ENCODE measurements around the gene SYNGR2. TPM values are rescaled to one million over a fixed set of nuclear protein-coding genes. Genes with fewer than 3 reads are reported as not detected.
A peak's percentile ranks its signal among the peaks of the same experiment; 100 is the strongest.

The SYNGR2 gene
- total and polyA plus RNA-seq, 2 of the 8 experiments (the other 6 are each of a cell fraction or from before 2014, with no cell fraction given) = 50.0 to 139 TPM

- ChIA-PET CTCF (ENCODE audit: partially characterized antibody) (interaction anchor here (0.8 to 11.4 kb wide), 14 partner anchors 10 to 124 kb away, joined by 3 to 122 read pairs (median 4); partner anchors contain the start of genes AFMID and TK1), POLR2A (ENCODE audit: partially characterized antibody) (interaction anchor here (0.7 to 2.8 kb wide), 12 partner anchors 10 to 169 kb away, joined by 3 to 16 read pairs (median 5); partner anchors contain the start of genes AFMID, TK1 and TNRC6C)
- Histone ChIP-seq H3K9ac (replicated peaks in 1 of 4; ENCODE audit: extremely low read depth in 1 of 4, low read depth in 3 of 4, low read length in 3 of 4) (no peak overlapping the region), H2BK120ac (replicated peaks; ENCODE audit: low read depth, low read length) (no peak overlapping the region), H2BK5ac (ENCODE audit: low read depth, low read length) (peak overlapping the region; percentile 55; the same call in 1 of the 2 replicates), H3K4ac (replicated peaks; ENCODE audit: insufficient read length, low read depth, low read length) (peak overlapping the region; percentile 32), H3K79me2 (ENCODE audit: control insufficient read depth in 1 of 2, insufficient read depth in 2 of 2, low read length in 2 of 2) (no peaks in the 10 kb centered on the region), H2BK20ac (ENCODE audit: low read length) (no peak overlapping the region), H4K20me1 (replicated peaks in 1 of 2; ENCODE audit: control insufficient read depth in 1 of 2, insufficient read depth in 2 of 2, low read length in 2 of 2) (peaks cover 2 to 18% of the 10 kb centered on the region in 2 experiments), H3K9me3 (ENCODE audit: insufficient read depth in 2 of 2, low read depth in 1 of 2, low read length in 1 of 2) (no peaks in the 10 kb centered on the region), H4K8ac (ENCODE audit: extremely low read depth, insufficient read depth, low read length) (no peak overlapping the region), H3K18ac (ENCODE audit: extremely low read depth, low read length) (no peak overlapping the region; the same call in 1 of the 2 replicates), H3K14ac (ENCODE audit: insufficient read length) (no peak overlapping the region), H2AFZ (ENCODE audit: low read length) (no peak overlapping the region), H3K4me3 (ENCODE audit: extremely low read depth in 1 of 4, insufficient read depth in 2 of 4, low read depth in 3 of 4, low read length in 4 of 4) (peak overlapping the region in 2 of 4 experiments; percentile 76 to 94; a peak in 2 of 8 replicates), H2BK12ac (ENCODE audit: low read depth, low read length) (0 out of 2 replicates have a peak overlapping the region, but pooled peaks have one; percentile 39), H2BK15ac (ENCODE audit: low read length) (no peak overlapping the region; the same call in 1 of the 2 replicates), H3K79me1 (ENCODE audit: low read depth, low read length) (peaks cover 3% of the 10 kb centered on the region), H3K36me3 (ENCODE audit: control insufficient read depth in 2 of 4, insufficient read depth in 4 of 4, low read length in 3 of 4) (peaks cover 2 to 27% (median 12%) of the 10 kb centered on the region in 4 experiments; a peak in 5 of 8 replicates), H3K56ac (replicated peaks; ENCODE audit: insufficient read length, low read depth, low read length) (no peak overlapping the region), H3K4me2 (ENCODE audit: insufficient read depth in 1 of 2, low read depth in 2 of 2, low read length in 2 of 2) (peak overlapping the region; percentile 56 to 90), H4K91ac (replicated peaks; ENCODE audit: insufficient read length, low read length) (peak overlapping the region; percentile 22), H2AK5ac (ENCODE audit: low read depth, low read length) (peak overlapping the region; percentile 56; the same call in 1 of the 2 replicates), H4K5ac (ENCODE audit: insufficient read length, low read depth, low read length) (no peak overlapping the region), H3K4me1 (replicated peaks in 1 of 4; ENCODE audit: control insufficient read depth in 3 of 4, insufficient read depth in 4 of 4, low read length in 3 of 4) (peaks cover 0 to 27% (median 17%) of the 10 kb centered on the region in 4 experiments; a peak in 6 of 7 replicates), H3K27ac (ENCODE audit: low read depth, low read length) (no peak overlapping the region), H3K23ac (ENCODE audit: insufficient read length) (no peak overlapping the region), H3K23me2 (ENCODE audit: low read depth, low read length) (peaks cover 14% of the 10 kb centered on the region), H3K27me3 (replicated peaks in 1 of 4; ENCODE audit: control insufficient read depth in 3 of 4, extremely low read depth in 1 of 4, insufficient read depth in 3 of 4, low read length in 3 of 4) (peaks cover 0 to 9% (median 7%) of the 10 kb centered on the region in 4 experiments; a peak in 5 of 7 replicates)
- 73% methylated on average over 6 of the region's 6 CpGs; no CpG with 5 or more reads in 1 of the 2 experiments for WGBS, 2 experiments (ENCODE audit: extremely low coverage in 1 of 2, insufficient coverage in 1 of 2, insufficient read length in 1 of 2, insufficient replicate concordance in 2 of 2, low coverage in 1 of 2, low lambda C conversion rate in 2 of 2, missing lambda C conversion rate in 1 of 2)
- DNase-seq (ENCODE audit: low read depth in 1 of 2, low spot score in 2 of 2) (no peak), FAIRE-seq (no peak)
- no peak for TF ChIP-seq SP1 (IDR thresholded peaks at IDR 0.05; ENCODE audit: low read depth, low read length)
- TF ChIP-seq YY1 (IDR thresholded peaks at IDR 0.05; ENCODE audit: low read depth, low read length) = no peak
- no peak for TF ChIP-seq CBX8 (IDR thresholded peaks at IDR 0.05; ENCODE audit: borderline replicate concordance, low read depth, low read length)
- no peak for TF ChIP-seq BRCA1 (IDR thresholded peaks at IDR 0.05; ENCODE audit: low read depth, low read length)
- TF ChIP-seq GABPA (IDR thresholded peaks at IDR 0.05; ENCODE audit: borderline replicate concordance, insufficient read depth, low read length) = no peak
- no peak for TF ChIP-seq SP2 (IDR thresholded peaks at IDR 0.05; ENCODE audit: low read length)
- no peak for TF ChIP-seq POLR2A (IDR thresholded peaks at IDR 0.05; ENCODE audit: control extremely low read depth in 1 of 2, low read depth in 2 of 2, low read length in 2 of 2)
- no peak for TF ChIP-seq SRF (IDR thresholded peaks at IDR 0.05; ENCODE audit: low read depth, low read length)
- TF ChIP-seq KDM1A (IDR thresholded peaks at IDR 0.05; ENCODE audit: borderline replicate concordance, low read length) = no peak
- no peak for TF ChIP-seq RXRA (IDR thresholded peaks at IDR 0.05; ENCODE audit: insufficient read depth, low read depth, low read length)
- TF ChIP-seq USF2 (IDR thresholded peaks at IDR 0.05; ENCODE audit: low read length) = no peak
- no peak for TF ChIP-seq EP300 (IDR thresholded peaks at IDR 0.05; ENCODE audit: borderline replicate concordance in 1 of 2, low read depth in 2 of 2, low read length in 2 of 2)
- TF ChIP-seq POLR2AphosphoS5 (IDR thresholded peaks at IDR 0.05; ENCODE audit: low read depth, low read length) = no peak
Observed at GRCh38 chr17:78126895-78127238, 41.5 kb upstream of the SYNGR2 start.

Measured in H1 (cell line).